Mucosa of gallbladder (tissue), 1 donor: ENCODE data around the gene ASIC3. TPM values are rescaled to one million over a fixed set of nuclear protein-coding genes. Genes with fewer than 3 reads are reported as not detected.

Experiments used
- total RNA-seq: library from RNA; stranded (reverse); gene quantifications from one replicate; pipeline ENCODE4 v1.2.1, GENCODE V29; 2021
- donor health status: DM: no; HTN: no; CAD: no.

Gene ASIC3
- total RNA-seq, 1 donor from 2014 or later: 4.4 TPM

Other genes with a start within 250 kb of the ASIC3 start
- 304 TPM for gene TMEM176B, start 248.2 kb upstream of the ASIC3 start, total RNA-seq
- gene TMEM176A, start 247.8 kb upstream of the ASIC3 start, total RNA-seq: 246 TPM
- 8.4 TPM for gene AOC1, start 196.0 kb upstream of the ASIC3 start, total RNA-seq
- 49.4 TPM for gene KCNH2, start 70.2 kb upstream of the ASIC3 start, total RNA-seq
- gene NOS3, start 57.5 kb upstream of the ASIC3 start, total RNA-seq: 12.6 TPM
- 1.2 TPM for gene ATG9B, start 24.0 kb upstream of the ASIC3 start, total RNA-seq
- 43.9 TPM for gene ABCB8, start 20.1 kb upstream of the ASIC3 start, total RNA-seq
- 15.9 TPM for gene CDK5, start 9.4 kb downstream of the ASIC3 start, total RNA-seq
- 193 TPM for gene SLC4A2, start 11.1 kb downstream of the ASIC3 start, total RNA-seq
- 121 TPM for gene FASTK, start 32.3 kb downstream of the ASIC3 start, total RNA-seq
- 69.1 TPM for gene TMUB1, start 35.0 kb downstream of the ASIC3 start, total RNA-seq
- 98.4 TPM for gene AGAP3, start 37.9 kb downstream of the ASIC3 start, total RNA-seq
- gene GBX1, start 119.2 kb downstream of the ASIC3 start, total RNA-seq: not detected
- not detected for gene ASB10, start 138.7 kb downstream of the ASIC3 start, total RNA-seq
- gene H2BK1, start 162.0 kb downstream of the ASIC3 start, total RNA-seq: not detected
- gene ABCF2, start 178.7 kb downstream of the ASIC3 start, total RNA-seq: 25.3 TPM
- gene CHPF2, start 184.0 kb downstream of the ASIC3 start, total RNA-seq: 52.3 TPM
- gene SMARCD3, start 200.2 kb downstream of the ASIC3 start, total RNA-seq: 56.3 TPM